ENCODE data around the gene FIS1. TPM values are rescaled to one million over a fixed set of nuclear protein-coding genes. Genes with fewer than 3 reads are reported as not detected.

Gene FIS1
- polyA plus RNA-seq, 1 of the 3 experiments (the other 2 are of a cell fraction), result 1,313 TPM

- no peak overlapping the region for H3K27ac ChIP-seq (ENCODE audit: low read depth in 2 of 2, low read length in 1 of 2)
- H3K4me2 ChIP-seq, result no peak overlapping the region
- H3K36me3 ChIP-seq (replicated peaks in 1 of 2; ENCODE audit: control insufficient read depth in 1 of 2, insufficient read depth in 2 of 2, low read length in 1 of 2), result peaks cover 24 to 42% of the 10 kb centered on the region in 2 experiments
- no peak overlapping the region for H3K9ac ChIP-seq
- H3F3A ChIP-seq (replicated peaks; ENCODE audit: insufficient read depth), result no peaks in the 10 kb centered on the region
- H3K9me2 ChIP-seq, result no peaks in the 10 kb centered on the region
- ChIA-PET POLR2A (interaction anchor here (1.1 to 1.4 kb wide), 2 partner anchors 13 to 57 kb away, joined by 3 read pairs; partner anchors contain the start of gene VGF), CTCF (interaction anchor here (1.1 to 3.2 kb wide), 5 partner anchors 21 to 85 kb away, joined by 3 to 15 read pairs (median 5); partner anchors contain the start of gene FIS1)
- no peak for DNase-seq
- no peaks in the 10 kb centered on the region for H3K9me3 ChIP-seq
- H3K4me1 ChIP-seq (ENCODE audit: control insufficient read depth in 1 of 2, insufficient read depth in 2 of 2, low read depth in 1 of 2, low read length in 1 of 2), result peaks cover 0 to 7% of the 10 kb centered on the region in 2 experiments; a peak in 1 of 4 replicates
- no peak overlapping the region for H2AFZ ChIP-seq (ENCODE audit: low read depth)
- TF ChIP-seq FOXM1 (IDR thresholded peaks at IDR 0.05; ENCODE audit: low read depth) (no peak), FOXJ3 (CRISPR knock-in tag; IDR thresholded peaks at IDR 0.05) (no peak), GABPA (IDR thresholded peaks at IDR 0.05; ENCODE audit: low read depth) (no peak), POLR2AphosphoS5 (IDR thresholded peaks at IDR 0.05; ENCODE audit: low read depth, low read length) (no peak), USF1 (IDR thresholded peaks at IDR 0.05; ENCODE audit: borderline replicate concordance, low read depth) (no peak), TAF1 (IDR thresholded peaks at IDR 0.05; ENCODE audit: borderline replicate concordance, low read depth, low read length) (no peak), FOSL2 (IDR thresholded peaks at IDR 0.05; ENCODE audit: borderline replicate concordance, low read depth) (no peak), SMC3 (IDR thresholded peaks at IDR 0.05; ENCODE audit: low read depth, low read length) (no peak), RFX5 (IDR thresholded peaks at IDR 0.05; ENCODE audit: low read length) (no peak), GATA2 (CRISPR knock-in tag; IDR thresholded peaks at IDR 0.05) (no peak), MAX (IDR thresholded peaks at IDR 0.05; ENCODE audit: low read depth) (no peak), EP300 (IDR thresholded peaks at IDR 0.05; ENCODE audit: borderline replicate concordance in 1 of 2, low read depth in 1 of 2, low read length in 1 of 2) (no peak), ZBTB33 (IDR thresholded peaks at IDR 0.05; ENCODE audit: borderline replicate concordance, low read depth) (no peak), CTCF (IDR thresholded peaks at IDR 0.05) (no peak), RXRA (IDR thresholded peaks at IDR 0.05; ENCODE audit: borderline replicate concordance, low read depth) (no peak)
- TF ChIP-seq, protein P1, sequence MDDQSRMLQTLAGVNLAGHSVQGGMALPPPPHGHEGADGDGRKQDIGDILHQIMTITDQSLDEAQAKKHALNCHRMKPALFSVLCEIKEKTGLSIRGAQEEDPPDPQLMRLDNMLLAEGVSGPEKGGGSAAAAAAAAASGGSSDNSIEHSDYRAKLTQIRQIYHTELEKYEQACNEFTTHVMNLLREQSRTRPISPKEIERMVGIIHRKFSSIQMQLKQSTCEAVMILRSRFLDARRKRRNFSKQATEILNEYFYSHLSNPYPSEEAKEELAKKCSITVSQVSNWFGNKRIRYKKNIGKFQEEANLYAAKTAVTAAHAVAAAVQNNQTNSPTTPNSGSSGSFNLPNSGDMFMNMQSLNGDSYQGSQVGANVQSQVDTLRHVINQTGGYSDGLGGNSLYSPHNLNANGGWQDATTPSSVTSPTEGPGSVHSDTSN (IDR thresholded peaks at IDR 0.05), result no peak
- peaks cover 7% of the 10 kb centered on the region for H4K20me1 ChIP-seq (ENCODE audit: insufficient read depth)
- H3K27me3 ChIP-seq (ENCODE audit: insufficient read depth), result no peaks in the 10 kb centered on the region
- peaks cover 44% of the 10 kb centered on the region for H3K79me2 ChIP-seq (ENCODE audit: insufficient read depth)
- H3K4me3 ChIP-seq (ENCODE audit: low read depth in 2 of 2, low read length in 1 of 2), result no peak overlapping the region
- WGBS (ENCODE audit: low lambda C conversion rate), result 95% methylated on average over 27 of the region's 27 CpGs
Measured at GRCh38 chr7:101222275-101222830, 22.5 kb downstream of the FIS1 start.

All from SK-N-SH (cell line).